ENCODE data around the gene NFKB1.
"Not testable (repeated sequence)": the region's sequence is repeated elsewhere in the genome, so short reads cannot be mapped to it uniquely, and the experiment has no call there.

Gene NFKB1, protein sequence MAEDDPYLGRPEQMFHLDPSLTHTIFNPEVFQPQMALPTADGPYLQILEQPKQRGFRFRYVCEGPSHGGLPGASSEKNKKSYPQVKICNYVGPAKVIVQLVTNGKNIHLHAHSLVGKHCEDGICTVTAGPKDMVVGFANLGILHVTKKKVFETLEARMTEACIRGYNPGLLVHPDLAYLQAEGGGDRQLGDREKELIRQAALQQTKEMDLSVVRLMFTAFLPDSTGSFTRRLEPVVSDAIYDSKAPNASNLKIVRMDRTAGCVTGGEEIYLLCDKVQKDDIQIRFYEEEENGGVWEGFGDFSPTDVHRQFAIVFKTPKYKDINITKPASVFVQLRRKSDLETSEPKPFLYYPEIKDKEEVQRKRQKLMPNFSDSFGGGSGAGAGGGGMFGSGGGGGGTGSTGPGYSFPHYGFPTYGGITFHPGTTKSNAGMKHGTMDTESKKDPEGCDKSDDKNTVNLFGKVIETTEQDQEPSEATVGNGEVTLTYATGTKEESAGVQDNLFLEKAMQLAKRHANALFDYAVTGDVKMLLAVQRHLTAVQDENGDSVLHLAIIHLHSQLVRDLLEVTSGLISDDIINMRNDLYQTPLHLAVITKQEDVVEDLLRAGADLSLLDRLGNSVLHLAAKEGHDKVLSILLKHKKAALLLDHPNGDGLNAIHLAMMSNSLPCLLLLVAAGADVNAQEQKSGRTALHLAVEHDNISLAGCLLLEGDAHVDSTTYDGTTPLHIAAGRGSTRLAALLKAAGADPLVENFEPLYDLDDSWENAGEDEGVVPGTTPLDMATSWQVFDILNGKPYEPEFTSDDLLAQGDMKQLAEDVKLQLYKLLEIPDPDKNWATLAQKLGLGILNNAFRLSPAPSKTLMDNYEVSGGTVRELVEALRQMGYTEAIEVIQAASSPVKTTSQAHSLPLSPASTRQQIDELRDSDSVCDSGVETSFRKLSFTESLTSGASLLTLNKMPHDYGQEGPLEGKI

DNA sequence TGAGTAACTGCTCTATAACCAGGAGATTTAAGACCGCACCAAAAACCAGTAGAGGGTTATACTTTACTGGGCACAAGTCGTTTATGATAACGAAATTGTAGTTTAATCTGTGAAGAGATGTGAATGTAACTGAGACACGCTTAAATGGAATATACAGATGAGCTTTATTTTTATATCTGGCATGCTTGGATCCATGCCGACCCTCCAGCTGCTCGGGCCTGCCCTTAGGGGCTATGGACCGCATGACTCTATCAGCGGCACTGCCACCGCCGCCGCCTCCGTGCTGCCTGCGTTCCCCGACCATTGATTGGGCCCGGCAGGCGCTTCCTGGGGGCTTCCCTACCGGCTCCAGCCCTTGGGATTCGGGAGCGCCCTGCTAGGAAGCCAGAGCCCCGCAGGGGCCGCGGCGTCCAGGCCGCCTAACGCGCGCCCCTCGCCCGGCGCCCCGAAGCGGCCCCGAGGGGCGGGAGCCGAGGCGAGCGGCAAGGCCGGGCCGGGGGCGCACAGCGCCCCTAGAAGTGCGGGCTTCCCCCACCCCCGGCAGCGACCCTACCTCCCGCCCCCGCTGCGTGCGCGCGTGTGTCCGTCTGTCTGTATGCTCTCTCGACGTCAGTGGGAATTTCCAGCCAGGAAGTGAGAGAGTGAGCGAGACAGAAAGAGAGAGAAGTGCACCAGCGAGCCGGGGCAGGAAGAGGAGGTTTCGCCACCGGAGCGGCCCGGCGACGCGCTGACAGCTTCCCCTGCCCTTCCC lies at the start of gene NFKB1:
Gene NFKB1, plus strand, starts transcription at position 664 of the 751 bp plus-strand sequence. CDS start 24,160 bp downstream, outside the sequence.
- DNase-seq = peak; percentile 78

DNA sequence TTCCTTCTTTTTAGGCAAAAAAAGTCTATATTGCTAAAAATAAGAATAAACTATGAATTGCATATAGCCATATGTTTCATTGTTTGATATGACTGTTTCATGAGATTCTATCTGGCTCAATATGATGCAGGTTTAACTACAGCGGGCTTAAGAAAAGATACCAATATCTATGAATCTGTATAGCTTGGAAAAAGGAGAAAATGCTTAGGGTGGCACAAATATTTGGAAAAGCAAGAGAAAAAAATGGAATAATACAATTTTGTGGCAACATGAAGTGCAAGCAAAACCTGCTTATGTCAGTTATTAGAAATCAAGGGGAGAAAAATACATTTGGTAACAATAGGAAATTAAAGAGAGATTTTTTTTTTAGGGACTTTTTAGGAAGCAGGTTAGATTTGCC lies 48.3 kb upstream of the NFKB1 start:
- no peak for DNase-seq

DNA sequence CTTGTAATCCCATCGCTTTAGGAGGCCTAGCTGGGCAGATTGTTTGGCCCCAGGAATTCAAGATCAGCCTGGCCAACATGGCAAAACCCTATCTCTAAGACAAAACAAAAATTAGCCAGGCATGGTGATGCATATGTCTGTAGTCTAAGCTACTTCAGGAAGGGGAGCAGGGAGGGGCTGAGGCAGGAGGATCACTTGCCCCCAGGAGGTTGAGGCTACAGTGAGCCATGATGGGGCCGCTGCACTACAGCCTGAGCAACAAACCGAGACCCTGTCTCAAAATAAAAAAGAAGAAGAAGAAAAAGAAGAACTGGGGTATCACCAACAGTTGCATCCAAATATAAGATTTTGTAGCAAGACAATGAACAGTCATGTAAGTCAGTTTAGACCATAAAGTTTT lies 47.3 kb upstream of the NFKB1 start:
- DNase-seq = no peak

DNA sequence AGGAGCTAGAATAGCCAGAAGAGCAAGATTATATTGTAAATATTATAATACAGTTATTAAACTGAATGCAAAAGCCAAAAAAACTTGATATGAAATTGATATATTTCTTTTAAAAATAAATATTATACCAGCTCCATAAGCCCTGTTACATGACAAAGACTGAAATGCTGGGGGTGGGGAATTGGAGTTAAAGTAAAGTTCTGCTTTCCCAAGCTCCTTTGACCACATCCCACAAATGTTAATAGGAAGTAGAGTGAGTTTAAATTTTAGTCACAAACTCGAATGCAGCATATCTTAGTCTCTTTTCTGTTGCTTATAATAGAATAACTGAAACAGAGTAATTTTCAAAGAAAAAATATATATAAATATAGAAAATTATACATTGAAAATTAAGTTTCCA lies 46.9 kb upstream of the NFKB1 start:
- no peak for DNase-seq

DNA sequence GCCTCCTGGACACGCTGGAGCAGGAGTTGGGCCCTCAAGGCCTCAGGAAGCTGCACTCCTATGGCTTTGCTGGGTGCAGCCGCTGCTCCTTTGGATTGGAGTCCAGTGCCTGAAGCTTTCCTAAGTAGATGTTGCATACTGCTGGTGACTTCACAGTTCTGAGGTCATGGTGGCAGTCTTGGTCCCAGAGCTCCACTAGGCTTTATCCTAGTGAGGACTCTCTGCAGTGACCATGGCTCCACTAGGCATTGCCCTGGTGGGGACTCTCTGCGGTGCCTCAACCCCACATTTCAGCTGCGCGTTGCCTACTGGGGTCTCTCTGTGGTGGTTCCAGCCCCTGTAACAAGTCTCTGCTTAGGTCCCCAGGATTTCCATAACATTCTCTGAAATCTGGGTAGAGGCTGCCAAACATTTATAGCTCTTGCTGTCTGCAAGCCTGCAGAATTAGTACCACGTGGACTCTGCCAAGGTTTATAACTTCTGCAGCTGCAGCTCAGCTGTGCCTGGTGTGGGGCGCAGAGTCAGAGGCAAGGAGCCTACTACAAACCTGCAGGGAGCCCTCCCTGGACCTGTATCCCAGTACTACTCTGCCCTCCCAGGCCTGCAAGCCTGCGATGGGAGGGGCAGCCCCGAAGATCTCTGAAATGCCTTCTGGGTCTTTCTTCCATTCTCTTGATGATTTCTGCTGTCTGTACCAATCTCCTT lies 46.0 kb upstream of the NFKB1 start:
- DNase-seq = no peak

DNA sequence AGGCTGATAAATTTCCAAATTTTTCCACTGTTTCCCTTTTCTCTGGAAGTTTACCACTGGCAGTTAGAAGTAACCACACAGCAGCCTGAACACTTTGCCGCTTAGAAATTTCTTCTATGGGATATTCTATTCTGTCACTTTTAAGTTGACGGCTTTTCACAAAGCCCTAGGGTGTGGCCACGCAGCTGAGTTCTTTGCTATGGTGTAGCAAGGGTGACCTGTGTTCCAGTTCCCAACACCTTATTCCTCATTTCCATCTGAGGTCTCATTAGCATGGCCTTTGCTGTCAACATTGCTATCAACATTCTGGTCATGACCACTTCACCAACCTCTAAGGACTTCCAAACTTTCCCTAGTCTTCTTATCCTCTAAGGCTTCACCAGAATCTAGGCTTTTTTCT lies 45.4 kb upstream of the NFKB1 start:
- no peak for DNase-seq

DNA sequence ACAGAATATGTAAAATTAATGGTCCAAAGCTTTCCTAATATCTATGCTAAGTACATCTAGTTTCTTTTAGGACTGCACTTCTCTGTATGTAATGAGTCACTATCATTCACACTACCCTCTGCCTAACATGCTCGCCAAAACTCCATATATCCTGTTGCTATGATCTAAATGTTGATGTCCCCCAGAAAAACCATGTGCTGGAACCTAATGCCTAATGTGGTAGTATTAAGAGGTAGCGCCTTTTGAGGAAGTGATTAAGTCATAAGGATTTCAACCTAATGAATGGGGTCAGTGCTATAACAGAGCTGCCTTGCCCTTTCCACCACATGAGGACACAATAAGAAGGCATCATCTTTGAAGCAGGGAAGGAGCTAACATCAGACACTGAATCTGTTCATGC lies 34.9 kb upstream of the NFKB1 start:
- no peak for DNase-seq

DNA sequence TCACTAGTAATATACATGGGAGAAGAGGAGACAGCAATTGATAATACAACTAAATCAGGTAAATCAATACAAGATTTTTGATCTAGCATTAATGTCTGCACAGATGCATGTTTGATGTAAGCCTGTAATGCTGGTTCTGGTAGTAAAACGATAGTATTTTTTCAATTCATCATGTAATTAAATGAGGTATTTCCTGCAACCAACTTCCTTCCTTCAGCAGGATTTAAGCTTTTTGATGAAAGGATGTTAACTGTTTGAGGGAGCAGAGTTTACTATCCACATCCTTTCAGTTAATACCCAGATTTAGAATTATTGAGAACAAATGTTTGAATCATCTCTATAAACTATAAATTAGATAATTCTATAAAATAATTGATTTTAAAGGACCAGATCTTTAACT lies 31.4 kb upstream of the NFKB1 start:
- no peak for DNase-seq

DNA sequence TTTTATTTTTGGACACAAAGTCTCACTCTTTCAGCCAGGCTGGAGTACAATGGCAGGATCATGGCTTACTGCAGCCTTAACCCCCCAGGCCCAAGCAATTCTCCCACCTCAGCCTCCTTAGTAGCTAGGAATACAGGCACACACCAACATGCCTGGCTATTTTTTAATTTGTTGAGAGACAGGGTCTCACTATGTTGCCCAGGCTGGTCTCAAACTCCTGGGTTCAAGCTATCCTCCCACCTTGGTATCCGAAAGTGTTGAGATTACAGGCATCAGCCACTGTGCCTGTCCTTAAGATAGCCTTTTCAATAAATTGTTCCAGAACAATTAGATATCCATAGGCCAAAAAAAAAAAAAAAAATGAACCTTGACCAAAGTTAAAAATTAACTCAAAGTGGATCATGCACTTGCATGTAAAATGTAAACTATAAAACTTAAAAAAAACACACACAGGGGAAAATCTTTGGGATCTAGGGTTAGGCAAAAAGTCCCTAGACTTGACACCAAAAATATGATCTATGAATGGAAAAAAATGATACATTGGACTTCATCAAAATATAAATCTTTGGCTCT lies 28.6 kb upstream of the NFKB1 start:
- no peak for DNase-seq

DNA sequence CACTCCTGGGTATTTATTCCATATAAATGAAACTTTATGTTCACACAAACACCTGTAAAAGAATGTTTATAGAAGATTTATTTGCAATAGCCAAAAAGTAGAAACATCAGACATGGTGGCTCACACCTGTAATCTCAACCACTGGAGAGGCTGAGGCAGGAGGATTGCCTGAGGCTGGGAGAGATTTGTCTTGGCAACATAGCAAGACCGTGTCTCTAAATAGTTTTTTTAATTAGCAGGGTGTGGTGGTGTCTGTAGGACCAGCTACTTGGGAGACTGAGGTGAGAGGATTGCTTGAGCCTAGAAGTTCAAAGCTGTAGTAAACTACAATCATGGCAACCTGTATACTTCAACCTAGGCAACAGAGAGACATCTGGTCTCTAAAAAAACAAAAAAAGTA lies 27.7 kb upstream of the NFKB1 start:
- no peak for DNase-seq

DNA sequence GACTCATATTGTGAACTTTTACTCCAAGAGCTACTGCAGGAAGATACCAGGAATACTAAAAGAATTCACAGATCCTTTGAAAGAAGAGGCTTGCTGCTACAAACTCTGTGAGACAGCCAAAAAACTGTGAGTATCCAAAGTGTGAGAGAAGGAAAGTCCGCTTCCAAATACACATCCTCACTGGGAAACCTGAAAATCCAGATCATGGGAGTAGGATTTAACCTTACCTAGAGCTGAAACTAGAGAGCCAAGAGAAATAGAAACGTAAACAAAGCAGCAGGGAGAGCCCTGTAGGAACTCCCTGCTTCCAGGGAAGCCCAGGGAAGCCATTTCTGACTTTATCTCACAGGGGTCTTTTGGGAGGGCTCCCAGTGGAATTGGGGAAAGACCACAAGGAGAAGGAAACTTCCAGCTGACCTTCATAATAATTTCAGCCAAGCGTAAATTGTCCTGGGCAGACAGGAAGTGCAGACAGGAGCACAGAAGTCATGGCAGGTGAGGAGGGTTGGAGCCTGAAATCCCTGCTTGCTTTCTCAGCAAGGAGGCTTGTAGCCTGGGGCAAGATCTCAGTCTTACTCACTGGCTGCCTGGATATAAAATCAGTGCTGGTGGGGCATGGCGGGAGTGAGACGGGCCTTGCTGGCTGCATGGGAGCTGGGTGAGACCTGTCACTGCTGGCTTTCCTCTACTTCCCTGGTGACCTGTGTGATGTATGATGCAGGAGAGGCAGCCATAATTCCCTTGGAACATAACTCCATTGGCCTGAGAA lies 26.2 kb upstream of the NFKB1 start:
- DNase-seq = no peak

DNA sequence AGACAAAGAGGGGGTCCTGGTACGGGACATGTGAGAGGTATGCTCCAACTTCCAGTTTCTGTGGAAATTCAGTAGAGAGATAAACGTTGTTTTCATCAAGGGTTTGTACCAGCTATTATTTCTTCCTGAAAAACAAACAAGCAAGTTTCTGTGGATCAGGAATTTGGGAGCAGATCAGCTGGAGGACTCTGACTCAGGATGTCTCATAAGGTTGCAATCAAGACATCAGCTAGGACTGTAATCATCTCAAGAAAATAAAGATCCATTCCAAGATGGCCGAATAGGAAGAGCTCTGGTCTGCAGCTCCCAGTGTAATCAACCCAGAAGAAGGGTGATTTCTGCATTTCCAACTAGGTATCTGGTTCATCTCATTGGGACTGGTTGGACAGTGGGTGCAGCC lies 23.5 kb upstream of the NFKB1 start:
- DNase-seq = no peak

DNA sequence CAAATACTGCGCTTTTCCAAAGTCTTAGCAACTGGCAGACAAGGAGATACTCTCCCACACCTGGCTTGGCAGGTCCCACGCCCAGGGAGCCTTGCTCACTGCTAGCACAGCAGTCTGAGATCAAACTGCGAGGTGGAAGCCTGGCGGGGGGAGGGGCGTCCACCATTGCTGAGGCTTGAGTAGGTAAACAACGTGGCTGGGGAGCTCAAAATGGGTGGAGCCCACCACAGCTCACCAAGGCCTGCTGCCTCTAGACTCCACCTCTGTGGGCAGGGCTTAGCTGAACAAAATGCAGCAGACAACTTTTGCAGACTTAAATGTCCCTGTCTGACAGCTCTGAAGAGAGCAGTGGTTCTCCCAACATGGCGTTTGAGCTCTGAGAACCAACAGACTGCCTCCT lies 23.0 kb upstream of the NFKB1 start:
- no peak for DNase-seq

DNA sequence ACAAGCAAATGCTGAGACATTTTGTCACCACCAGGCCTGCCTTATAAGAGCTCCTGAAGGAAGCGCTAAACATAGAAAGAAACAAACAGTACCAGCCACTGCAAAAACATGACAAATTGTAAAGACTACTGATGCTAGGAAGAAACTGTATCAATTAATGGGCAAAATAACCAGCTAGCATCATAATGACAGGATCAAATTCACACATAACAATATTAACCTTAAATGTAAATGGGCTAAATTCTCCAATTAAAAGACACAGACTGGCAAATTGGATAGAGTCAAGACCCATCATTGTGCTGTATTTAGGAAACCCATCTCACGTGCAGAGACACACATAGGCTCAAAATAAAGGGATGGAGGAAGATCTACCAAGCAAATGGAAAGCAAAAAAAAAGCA lies 21.3 kb upstream of the NFKB1 start:
- not testable (repeated sequence) for DNase-seq

DNA sequence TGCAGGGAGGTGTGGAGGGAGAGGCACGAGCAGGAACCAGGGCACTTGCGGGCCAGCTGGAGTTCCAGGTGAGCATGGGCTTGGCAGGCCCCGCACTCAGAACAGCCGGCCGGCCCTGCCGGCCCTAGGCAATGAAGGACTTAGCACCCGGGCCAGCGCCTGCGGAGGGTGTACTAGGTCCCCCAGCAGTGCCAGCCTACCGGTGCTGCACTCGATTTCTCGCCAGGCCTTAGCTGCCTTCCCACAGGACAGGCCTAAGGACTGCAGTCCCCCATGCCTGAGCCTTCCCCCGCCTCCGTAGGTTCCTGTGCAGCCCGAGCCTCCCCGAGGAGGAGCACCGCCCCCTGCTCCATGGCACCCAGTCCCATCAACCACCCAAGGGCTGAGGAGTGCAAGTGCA lies 18.0 kb upstream of the NFKB1 start:
- DNase-seq = no peak

DNA sequence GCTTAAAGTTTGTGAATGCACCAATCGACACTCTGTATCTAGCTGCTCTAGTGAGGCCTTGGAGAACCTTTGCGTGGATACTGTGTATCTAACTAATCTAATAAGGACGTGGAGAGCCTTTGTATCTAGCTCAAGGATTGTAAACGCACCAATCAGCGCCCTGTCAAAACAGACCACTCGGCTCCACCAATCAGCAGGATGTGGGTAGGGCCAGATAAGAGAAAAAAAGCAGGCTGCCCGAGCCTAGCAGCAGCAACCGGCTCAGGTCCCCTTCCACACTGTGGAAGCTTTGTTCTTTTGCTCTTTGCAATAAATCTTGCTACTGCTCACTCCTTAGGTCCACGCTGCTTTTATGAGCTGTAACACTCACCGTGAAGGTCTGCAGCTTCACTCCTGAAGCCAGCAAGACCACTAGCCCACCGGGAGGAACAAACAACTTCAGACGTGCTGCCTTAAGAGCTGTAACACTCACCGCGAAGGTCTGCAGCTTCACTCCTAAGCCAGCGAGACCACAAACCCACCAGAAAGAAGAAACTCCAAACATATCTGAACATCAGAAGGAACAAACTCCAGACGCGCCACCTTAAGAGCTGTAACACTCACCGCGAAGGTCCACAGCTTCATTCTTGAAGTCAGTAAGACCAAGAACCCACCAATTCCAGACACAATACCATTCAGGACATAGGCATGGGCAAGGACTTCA lies 17.0 kb upstream of the NFKB1 start:
- not testable (repeated sequence) for DNase-seq

DNA sequence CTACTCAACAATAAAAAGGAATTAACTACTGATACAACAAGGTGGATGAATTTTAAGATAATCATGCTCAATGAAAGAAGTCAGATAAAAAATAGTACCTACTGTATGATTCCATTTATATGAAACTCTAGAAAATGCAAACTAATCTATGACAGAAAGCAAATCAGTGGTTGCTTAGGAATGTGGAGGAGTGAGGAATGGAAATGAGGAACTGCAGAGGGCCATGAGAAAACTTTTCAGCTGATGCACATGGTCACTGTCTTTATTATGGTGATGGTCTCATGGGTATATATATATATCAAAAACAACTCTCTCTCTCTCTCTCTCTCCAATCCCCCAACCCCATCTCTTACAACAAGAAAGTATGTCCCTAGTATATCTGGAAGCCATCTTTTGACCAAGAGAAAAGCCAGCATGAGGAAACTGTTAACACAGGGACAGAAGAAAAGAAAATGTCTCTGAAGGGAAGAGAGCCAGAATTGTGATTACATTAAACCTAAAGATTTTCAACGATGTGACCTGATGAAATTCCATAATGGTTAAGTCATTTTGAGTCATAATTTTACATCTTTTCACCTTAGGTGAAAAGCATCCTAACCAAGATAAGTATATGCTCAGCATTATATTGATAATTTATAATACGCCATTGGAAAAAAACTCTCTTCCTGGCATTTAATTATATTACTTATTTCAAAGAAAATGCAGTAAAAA lies 8.5 kb upstream of the NFKB1 start:
- no peak for DNase-seq

DNA sequence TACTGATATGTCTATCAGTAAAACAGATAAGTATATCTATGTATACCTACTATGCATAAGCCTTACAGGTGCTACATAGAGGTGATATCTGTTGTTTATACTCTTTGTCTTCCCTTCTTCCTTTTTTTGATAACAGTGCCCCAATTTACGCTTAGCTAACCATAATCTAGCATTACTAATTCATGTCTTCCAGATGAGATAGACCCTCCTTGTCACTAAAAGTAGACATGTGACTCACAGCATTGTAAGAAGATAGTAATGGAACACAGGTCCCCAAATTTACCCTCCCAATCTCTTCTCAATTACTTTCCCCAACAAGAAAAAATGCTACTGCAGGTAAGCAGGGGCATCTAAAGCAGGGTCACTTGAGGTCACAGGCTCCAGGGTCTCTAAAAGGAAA lies 7.9 kb upstream of the NFKB1 start:
- DNase-seq = no peak

DNA sequence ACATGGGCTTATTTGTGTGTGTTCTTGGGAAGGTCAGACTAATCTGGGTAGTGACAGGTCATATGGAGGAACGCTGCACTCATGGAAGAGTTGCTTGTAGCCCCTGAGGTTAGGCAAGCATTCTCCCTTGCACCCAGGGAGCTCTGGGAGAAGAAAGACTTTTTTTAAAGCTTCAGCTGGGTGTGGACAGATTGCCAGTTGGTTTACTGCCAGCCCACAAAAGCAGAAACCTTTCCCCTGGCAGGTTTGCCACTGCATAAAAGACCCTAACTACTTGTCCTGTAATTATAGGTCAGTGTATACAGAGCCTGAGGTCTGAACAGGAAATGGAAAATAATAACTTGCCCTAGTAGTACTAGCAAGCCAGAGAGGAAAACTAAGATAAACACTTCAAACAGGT lies 7.4 kb upstream of the NFKB1 start:
- DNase-seq = no peak

DNA sequence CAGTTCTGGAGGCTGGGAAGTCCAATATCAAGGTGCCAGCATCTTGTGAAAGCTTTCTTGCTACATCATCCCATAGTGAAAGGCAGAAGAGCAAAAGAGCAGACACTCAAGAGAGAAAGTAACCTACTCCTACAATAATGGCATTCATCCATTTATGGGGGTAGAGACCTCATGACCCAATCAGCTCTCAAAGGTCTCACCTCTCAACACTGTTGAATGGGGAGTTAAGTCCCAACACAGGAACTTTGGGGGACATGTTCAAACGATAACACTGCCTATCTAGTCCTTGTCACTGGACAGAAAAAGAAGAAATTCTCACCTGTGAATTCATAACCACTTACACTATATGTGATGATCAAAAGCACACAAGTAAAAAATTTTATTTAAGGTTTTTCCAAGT lies 6.6 kb upstream of the NFKB1 start:
- DNase-seq = no peak

Data from hematopoietic multipotent progenitor cell treated with erythropoietin and hydrocortisone succinate and interleukin-3 and kit ligand, for 8 days (in vitro differentiated cells).